Neural progenitor cell (in vitro differentiated cells): ENCODE results near the gene PTPRN2.

Experiments used
- CTCF ChIP-seq: fragments of 200-600 bp; sonication (generic); IDR thresholded peaks from 2 replicates; pipeline ENCODE4 v1.5.1; 2017; ENCODE audit warnings: antibody characterized with exemption, mild to moderate bottlenecking
- EZH2phosphoT487 ChIP-seq: fragments of 200-600 bp; sonication (generic); IDR thresholded peaks from 2 replicates; pipeline ENCODE4 v1.6.1; 2017; ENCODE audit warnings: antibody characterized with exemption

- no peak for TF ChIP-seq CTCF
- TF ChIP-seq EZH2phosphoT487: no peak
These were observed 1032.3 kb downstream of the PTPRN2 start for GRCh38 chr7:157555313-157555712.
